Gastroesophageal sphincter (tissue), 4 donors: Measurements from ENCODE around the gene ARID3A. TPM values are rescaled to one million over a fixed set of nuclear protein-coding genes. Genes with fewer than 3 reads are reported as not detected.

Experiments
- ATAC-seq: fragments of 150-250 bp; one replicate; pipeline ENCODE4 v1.9.1; 2016; ENCODE audit warnings: mild to moderate bottlenecking, moderate library complexity
- H3K27ac ChIP-seq, 4 donors: fragments of 200-600 bp; sonication (generic) in 3 of 4; 1 replicate in 3 of 4; 2 replicates in 1 of 4; pipeline ENCODE4 v1.5.1; 2016 to 2019
- H3K27me3 ChIP-seq: fragments of 200-600 bp; sonication (generic); one replicate; pipeline ENCODE4 v1.5.1; 2019
- H3K36me3 ChIP-seq, 2 donors: fragments of 200-600 bp; sonication (generic); one replicate each; pipeline ENCODE4 v1.5.1; 2019; ENCODE audit warnings: control low read depth in 1 of 2
- H3K4me1 ChIP-seq, 3 donors: fragments of 200-600 bp; sonication (generic); 1 replicate in 2 of 3; 2 replicates in 1 of 3; pipeline ENCODE4 v1.5.1; 2016 to 2019; ENCODE audit warnings: control low read depth in 2 of 3
- H3K4me3 ChIP-seq, 2 donors: fragments of 200-600 bp; sonication (generic); one replicate each; pipeline ENCODE4 v1.5.1; 2019; ENCODE audit warnings: mild to moderate bottlenecking in 1 of 2, moderate library complexity in 1 of 2
- H3K9me3 ChIP-seq, 3 donors: fragments of 200-600 bp; sonication (generic); one replicate each; pipeline ENCODE4 v1.5.1; 2017 to 2019; ENCODE audit warnings: control low read depth in 2 of 3
- EP300 ChIP-seq: sonication (generic); formaldehyde crosslinking; IDR thresholded peaks from one replicate; pipeline ENCODE4 v1.6.1; 2017; ENCODE audit warnings: antibody characterized with exemption, mild to moderate bottlenecking
- POLR2A ChIP-seq, 2 donors: fragments of 450-650 bp; IDR thresholded peaks; one replicate each; pipeline ENCODE4 v1.6.1; 2017; ENCODE audit warnings: antibody characterized with exemption in 2 of 2, mild to moderate bottlenecking in 2 of 2, moderate library complexity in 1 of 2
- POLR2AphosphoS5 ChIP-seq: sonication (generic); formaldehyde crosslinking; IDR thresholded peaks from one replicate; pipeline ENCODE4 v1.6.1; 2017; ENCODE audit warnings: antibody characterized with exemption
- WGBS, 2 donors: methylation state at CpG; one replicate each; pipeline ENCODE4 v1.1.5; 2018; ENCODE audit warnings: low coverage in 1 of 2; 5-methylcytosine and 5-hydroxymethylcytosine counted together
- total RNA-seq, 4 donors: library from RNA; depleted of rRNA; stranded (reverse); fragments of >200 nt; gene quantifications; one replicate each; pipeline ENCODE4 v1.1.0, GENCODE V29; 2016
- TF ChIP-seq, protein P1 (sequence below), 4 experiments: fragments of 200-600 bp in 2 of 4; fragments of 450-650 bp in 2 of 4; sonication (generic) in 1 of 4; IDR thresholded peaks; one replicate each; pipeline ENCODE4 v1.5.1; 2017 to 2019; ENCODE audit warnings: antibody characterized with exemption in 4 of 4, mild to moderate bottlenecking in 2 of 4, moderate library complexity in 2 of 4

ARID3A gene
- total RNA-seq, 4 donors from 2014 or later: 3.6 to 6.2 (median 4.9) TPM

DNA sequence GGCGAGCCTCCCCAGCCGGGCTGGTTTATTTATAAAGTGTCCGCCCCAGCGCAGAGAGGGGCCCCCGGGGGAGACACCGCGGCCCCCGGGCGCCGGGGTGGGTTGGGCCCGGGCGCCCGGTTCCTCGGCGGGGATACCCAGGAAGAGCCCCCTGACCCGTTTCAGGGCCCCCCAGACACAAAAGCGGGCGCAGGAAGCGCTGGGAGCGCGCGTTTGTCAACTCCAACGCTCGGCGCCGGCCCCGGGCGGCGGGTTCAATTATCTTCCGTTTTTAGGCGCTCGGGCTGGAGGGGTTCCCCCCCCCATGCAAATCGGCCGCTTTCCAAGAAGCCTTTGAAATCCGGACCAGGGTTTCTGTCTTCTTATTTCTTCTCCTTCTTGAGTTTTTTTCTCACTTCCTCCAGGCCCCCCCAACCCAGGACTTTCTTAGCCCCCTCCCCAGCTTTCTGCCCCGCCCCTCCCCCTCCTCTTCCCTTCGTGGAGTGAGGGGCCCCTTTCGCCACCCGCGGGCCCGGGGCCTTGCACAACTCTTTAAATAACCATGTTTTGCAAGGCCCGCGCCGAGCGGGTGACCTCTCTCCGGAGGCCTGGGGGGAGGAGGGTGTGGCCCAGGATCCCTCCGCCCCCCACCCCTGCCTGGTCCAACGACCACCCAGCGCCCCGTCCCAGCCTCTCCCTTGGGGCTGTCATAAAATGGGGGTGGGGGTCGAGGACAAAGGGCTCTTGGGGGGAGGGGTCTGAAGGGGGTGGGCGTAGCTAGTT, 935 bp downstream of the ARID3A start:
- peaks cover 0 to 15% of the 10 kb centered on the region in 2 donors for H3K36me3 ChIP-seq
- H3K9me3 ChIP-seq: no peaks in the 10 kb centered on the region
- H3K4me1 ChIP-seq: peaks cover 0 to 48% (median 11%) of the 10 kb centered on the region in 3 donors
- H3K27me3 ChIP-seq: no peaks in the 10 kb centered on the region
- WGBS, 2 donors: 0% methylated on average over 18 of the region's 52 CpGs; no CpG with 5 or more reads in 1 of the 2 donors
- H3K4me3 ChIP-seq: peak overlapping the region; percentile 79 to 93
- ATAC-seq: peak; percentile 41
- H3K27ac ChIP-seq: peak overlapping the region; percentile 64 to 89 (median 84)
- TF ChIP-seq POLR2A (IDR thresholded peaks at IDR 0.05) (no peak), POLR2AphosphoS5 (no peak), EP300 (no peak)

DNA sequence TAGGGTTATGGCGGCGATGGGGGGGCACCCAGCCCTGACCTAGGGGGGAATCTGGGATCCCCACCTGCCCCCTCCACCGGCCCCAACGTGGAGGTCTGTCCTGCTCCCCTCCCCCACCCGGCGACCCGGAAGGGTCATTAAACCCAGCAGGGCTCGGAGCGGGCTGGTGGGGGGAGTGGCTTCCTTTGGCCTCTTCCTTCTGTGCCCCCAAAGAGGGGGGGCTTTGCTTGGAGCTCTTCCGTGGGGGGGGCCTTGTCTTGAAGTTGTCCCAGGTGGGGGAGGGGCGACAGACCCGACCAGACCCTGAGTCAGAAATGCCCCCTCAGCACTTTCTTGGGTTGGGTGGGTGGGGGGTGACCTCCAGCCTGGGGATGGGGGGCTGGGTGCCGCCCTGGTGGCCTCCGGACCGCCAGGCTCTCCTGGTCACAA, 1.5 kb downstream of the ARID3A start:
- TF ChIP-seq, protein P1, sequence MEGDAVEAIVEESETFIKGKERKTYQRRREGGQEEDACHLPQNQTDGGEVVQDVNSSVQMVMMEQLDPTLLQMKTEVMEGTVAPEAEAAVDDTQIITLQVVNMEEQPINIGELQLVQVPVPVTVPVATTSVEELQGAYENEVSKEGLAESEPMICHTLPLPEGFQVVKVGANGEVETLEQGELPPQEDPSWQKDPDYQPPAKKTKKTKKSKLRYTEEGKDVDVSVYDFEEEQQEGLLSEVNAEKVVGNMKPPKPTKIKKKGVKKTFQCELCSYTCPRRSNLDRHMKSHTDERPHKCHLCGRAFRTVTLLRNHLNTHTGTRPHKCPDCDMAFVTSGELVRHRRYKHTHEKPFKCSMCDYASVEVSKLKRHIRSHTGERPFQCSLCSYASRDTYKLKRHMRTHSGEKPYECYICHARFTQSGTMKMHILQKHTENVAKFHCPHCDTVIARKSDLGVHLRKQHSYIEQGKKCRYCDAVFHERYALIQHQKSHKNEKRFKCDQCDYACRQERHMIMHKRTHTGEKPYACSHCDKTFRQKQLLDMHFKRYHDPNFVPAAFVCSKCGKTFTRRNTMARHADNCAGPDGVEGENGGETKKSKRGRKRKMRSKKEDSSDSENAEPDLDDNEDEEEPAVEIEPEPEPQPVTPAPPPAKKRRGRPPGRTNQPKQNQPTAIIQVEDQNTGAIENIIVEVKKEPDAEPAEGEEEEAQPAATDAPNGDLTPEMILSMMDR (IDR thresholded peaks at IDR 0.05): no peak
- no peak for TF ChIP-seq POLR2A (IDR thresholded peaks at IDR 0.05)
- TF ChIP-seq EP300: no peak
- no peak for TF ChIP-seq POLR2AphosphoS5
- H3K4me3 ChIP-seq: peak overlapping the region; percentile 79 to 93
- H3K9me3 ChIP-seq: no peaks in the 10 kb centered on the region
- no peak for ATAC-seq
- peaks cover 0 to 15% of the 10 kb centered on the region in 2 donors for H3K36me3 ChIP-seq
- H3K4me1 ChIP-seq: peaks cover 0 to 52% (median 13%) of the 10 kb centered on the region in 3 donors
- peak overlapping the region; percentile 64 to 89 (median 84) for H3K27ac ChIP-seq
- WGBS, 2 donors: no CpG with 5 or more reads among the region's 15 CpGs
- no peaks in the 10 kb centered on the region for H3K27me3 ChIP-seq

DNA sequence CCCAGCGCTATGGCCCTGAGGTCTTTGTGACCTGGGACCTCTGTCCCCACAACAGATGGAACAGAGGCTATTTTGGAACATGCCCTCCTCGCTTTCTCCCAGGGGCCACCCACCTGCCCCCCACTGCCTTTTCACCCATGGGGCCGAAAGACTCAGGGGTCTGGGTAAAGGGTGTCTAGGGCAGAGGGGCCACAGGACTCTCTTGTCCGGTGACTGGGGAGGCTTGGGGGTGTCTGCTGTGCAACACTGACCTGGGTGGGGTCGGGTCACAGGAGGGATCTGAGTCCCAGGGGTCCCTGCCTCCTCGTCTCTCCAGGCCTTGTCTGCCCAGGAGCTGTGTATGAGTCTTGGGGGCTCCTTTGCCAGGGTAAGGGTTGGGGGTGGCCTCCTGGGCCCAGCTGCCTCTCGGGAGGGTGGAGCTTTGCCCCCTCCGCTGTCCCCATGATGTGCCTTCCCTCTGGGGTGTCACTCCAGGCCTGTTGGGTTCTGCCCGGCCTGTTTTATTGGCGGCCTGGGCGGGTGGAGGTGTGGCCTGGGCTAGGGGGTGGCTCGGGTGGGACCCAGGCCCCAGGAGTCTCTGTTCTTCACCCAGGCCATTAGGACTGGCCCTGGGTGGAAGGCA, 2.1 kb downstream of the ARID3A start:
- Histone ChIP-seq H3K9me3 (no peaks in the 10 kb centered on the region), H3K27me3 (no peaks in the 10 kb centered on the region), H3K36me3 (peaks cover 0 to 15% of the 10 kb centered on the region in 2 donors), H3K4me1 (peaks cover 0 to 57% (median 18%) of the 10 kb centered on the region in 3 donors), H3K27ac (peak overlapping the region in 3 of 4 donors; percentile 84 to 89 (median 85)), H3K4me3 (peak overlapping the region in 1 of 2 donors; percentile 93)
- WGBS, 2 donors: 100% methylated on average over 2 of the region's 12 CpGs; no CpG with 5 or more reads in 1 of the 2 donors
- ATAC-seq: no peak
- TF ChIP-seq EP300 (no peak), POLR2AphosphoS5 (no peak), POLR2A (IDR thresholded peaks at IDR 0.05) (no peak)
- TF ChIP-seq, protein P1 (IDR thresholded peaks at IDR 0.05): no peak

DNA sequence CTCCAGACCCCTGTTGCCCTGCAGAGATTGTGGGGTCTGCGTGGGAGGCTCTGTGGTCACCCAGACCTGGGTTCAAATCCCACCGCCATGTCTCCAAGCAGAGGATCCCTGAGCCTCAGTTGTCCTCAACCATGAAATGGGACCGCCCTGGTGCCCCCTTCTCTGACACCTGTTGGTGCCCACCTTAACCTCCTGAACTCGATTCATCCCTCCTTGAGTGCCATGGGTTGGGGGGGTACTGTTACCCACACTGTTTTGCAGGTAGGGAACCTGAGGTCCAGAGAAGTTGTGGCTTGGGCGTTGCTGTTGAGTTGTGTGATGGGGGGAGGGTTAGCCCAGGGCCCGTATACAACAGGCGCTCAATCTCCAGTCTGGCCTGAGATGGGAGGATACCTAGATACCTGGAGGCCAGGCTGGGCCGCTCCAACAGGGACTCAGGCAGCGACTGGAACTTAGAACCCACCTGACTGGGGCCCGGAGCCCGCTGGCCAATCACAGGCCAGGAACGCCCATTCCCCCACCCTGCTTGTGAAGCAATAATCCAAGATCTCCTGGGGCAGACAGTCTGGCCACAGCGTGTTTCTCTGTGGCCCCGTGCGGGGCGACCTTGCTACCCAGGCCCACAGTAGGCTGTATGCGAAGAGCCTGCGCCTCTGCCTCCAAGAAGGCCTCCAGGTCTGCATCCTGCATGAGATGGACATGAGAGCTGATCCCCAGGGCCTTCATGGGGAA, 2.8 kb downstream of the ARID3A start:
- no peak overlapping the region for H3K4me3 ChIP-seq
- ATAC-seq: no peak
- H3K27ac ChIP-seq: peak overlapping the region in 3 of 4 donors; percentile 84 to 89 (median 85)
- no peaks in the 10 kb centered on the region for H3K9me3 ChIP-seq
- H3K4me1 ChIP-seq: peaks cover 0 to 61% (median 23%) of the 10 kb centered on the region in 3 donors
- 100% methylated on average over 1 of the region's 18 CpGs; no CpG with 5 or more reads in 1 of the 2 donors for WGBS, 2 donors
- peaks cover 0 to 15% of the 10 kb centered on the region in 2 donors for H3K36me3 ChIP-seq
- TF ChIP-seq, protein P1 (IDR thresholded peaks at IDR 0.05): no peak
- TF ChIP-seq POLR2A (IDR thresholded peaks at IDR 0.05) (no peak), EP300 (no peak), POLR2AphosphoS5 (no peak)
- no peaks in the 10 kb centered on the region for H3K27me3 ChIP-seq
